H1 (cell line): Measurements from ENCODE around the gene GSTO1. TPM values are rescaled to one million over a fixed set of nuclear protein-coding genes. Genes with fewer than 3 reads are reported as not detected.

Source experiments
- CEBPB ChIP-seq: IDR thresholded peaks from 2 replicates; pipeline ENCODE4 v1.6.1; 2012; ENCODE audit warnings: low read depth, low read length
- CHD2 ChIP-seq: IDR thresholded peaks from 2 replicates; pipeline ENCODE4 v1.6.1; 2012; ENCODE audit warnings: low read length, improper control_type of control experiment
- HDAC6 ChIP-seq: IDR thresholded peaks from one replicate; pipeline ENCODE4 v1.7.1; 2012; ENCODE audit warnings: low read depth, mild to moderate bottlenecking, inconsistent platforms, low read length, moderate library complexity
- NRF1 ChIP-seq: IDR thresholded peaks from 2 replicates; pipeline ENCODE4 v1.6.1; 2011; ENCODE audit warnings: mild to moderate bottlenecking, low read depth, low read length, improper control_type of control experiment
- PHF8 ChIP-seq: fragments of 200-600 bp; sonication (generic); conservative IDR thresholded peaks from 2 replicates; pipeline ENCODE4 v1.7.1; 2012; ENCODE audit warnings: low read depth, mild to moderate bottlenecking, inconsistent platforms, low read length, moderate library complexity
- SUZ12 ChIP-seq: fragments of 200-600 bp; sonication (generic); IDR thresholded peaks from 2 replicates; pipeline ENCODE4 v1.6.1; 2012; ENCODE audit warnings: mild to moderate bottlenecking, inconsistent platforms, low read length, moderate library complexity, mixed read lengths
- polyA plus RNA-seq, 7 experiments: library from polyadenylated mRNA; depleted of rRNA in 3 of 7; stranded (reverse) in 5 of 7; unstranded in 2 of 7; fragments of >200 nt in 5 of 7; fragments of 200-250 nt in 2 of 7; gene quantifications; 1 replicate in 5 of 7; 2 replicates in 1 of 7; 4 replicates in 1 of 7; pipeline versions ENCODE4 v1.2.1 to v1.2.3, GENCODE V29; 2011 to 2013; ENCODE audit warnings: missing spikeins in 2 of 7, mixed read lengths in 2 of 7
- total RNA-seq: library from RNA; stranded (reverse); fragmentation: NEBNext Ultra II Directional; extraction: Animal tissue kit (Norgen Biotek cat#: 25700); gene quantifications from 2 replicates; pipeline ENCODE4 v1.2.1, GENCODE V29; 2021

Gene GSTO1
- total and polyA plus RNA-seq, 2 of the 8 experiments (the other 6 are each of a cell fraction or from before 2014, with no cell fraction given) = 22.4 to 32.5 TPM

- TF ChIP-seq CEBPB = no peak
- no peak for TF ChIP-seq SUZ12
- TF ChIP-seq NRF1 = no peak
- no peak for TF ChIP-seq PHF8
- TF ChIP-seq CHD2 = no peak
- TF ChIP-seq HDAC6 = no peak
Measured at GRCh38 chr10:104296687-104297436, 42.2 kb downstream of the GSTO1 start (continued).
